PC-3 (cell line): ENCODE data around the gene GLCE. TPM values are rescaled to one million over a fixed set of nuclear protein-coding genes. Genes with fewer than 3 reads are reported as not detected.
A peak's percentile ranks its signal among the peaks of the same experiment; 100 is the strongest.

Source experiments
- ATAC-seq: fragments of 200-7000 bp; cut with Tn5 transposase; 2 replicates; pipeline ENCODE4 v1.9.1; 2020; ENCODE audit warnings: mild to moderate bottlenecking, moderate library complexity
- BruUV-seq: library from RNA; stranded (reverse); fragments of 400-500 nt; replicated peaks from 2 replicates; lab custom pipeline; 2021; lab: Mats Ljungman, UMichigan
- CTCF ChIA-PET: fragments of 300-600 bp; sonication (Branson Sonifier 250); formaldehyde crosslinking; loops from one replicate; lab custom pipeline; 2022; ENCODE audit warnings: antibody characterized with exemption; lab: Charles Lee
- POLR2A ChIA-PET: fragments of 300-600 bp; sonication (Branson Sonifier 250); formaldehyde crosslinking; loops from one replicate; lab custom pipeline; 2022; ENCODE audit warnings: antibody characterized with exemption; ENCODE audit not compliant: unreplicated experiment; lab: Charles Lee
- DNase-seq: peaks from one replicate; pipeline ENCODE4 v3.0.0-alpha.2; 2015
- H2AFZ ChIP-seq: fragments of 300-600 bp; sonication (generic); 2 replicates; pipeline ENCODE4 v1.6.0; 2016; ENCODE audit warnings: antibody characterized with exemption, low read length
- H3F3A ChIP-seq: fragments of 300-600 bp; sonication (generic); one replicate; pipeline ENCODE4 v1.6.0; 2017; ENCODE audit warnings: antibody characterized with exemption, low read length, control low read depth, mild to moderate bottlenecking; ENCODE audit not compliant: unreplicated experiment
- H3K27ac ChIP-seq: fragments of 300-600 bp; sonication (generic); 2 replicates; pipeline ENCODE4 v1.5.1; 2016; ENCODE audit warnings: mild to moderate bottlenecking, low read length
- H3K27me3 ChIP-seq: fragments of 300-600 bp; sonication (generic); 2 replicates; pipeline ENCODE4 v1.6.1; 2016; ENCODE audit warnings: low read length, mixed read lengths
- H3K36me3 ChIP-seq: fragments of 300-600 bp; sonication (generic); 2 replicates; pipeline ENCODE4 v1.6.1; 2016; ENCODE audit warnings: low read depth, mixed run types, low read length, mixed read lengths
- H3K4me1 ChIP-seq: fragments of 300-600 bp; sonication (generic); 2 replicates; pipeline ENCODE4 v1.5.1; 2016; ENCODE audit warnings: low read length; ENCODE audit not compliant: insufficient read depth
- H3K4me2 ChIP-seq: fragments of 300-600 bp; sonication (generic); 2 replicates; pipeline ENCODE4 v1.6.0; 2016; ENCODE audit warnings: low read length
- H3K4me3 ChIP-seq: fragments of 300-600 bp; sonication (generic); 2 replicates; pipeline ENCODE4 v1.5.1; 2016; ENCODE audit warnings: mild to moderate bottlenecking, low read length, mixed read lengths
- H3K79me2 ChIP-seq: fragments of 300-600 bp; sonication (generic); 2 replicates; pipeline ENCODE4 v1.6.1; 2017; ENCODE audit warnings: low read length, mixed read lengths
- H3K9ac ChIP-seq: fragments of 300-600 bp; sonication (generic); 2 replicates; pipeline ENCODE4 v1.6.0; 2016; ENCODE audit warnings: mild to moderate bottlenecking, low read length
- H3K9me2 ChIP-seq: fragments of 300-600 bp; sonication (generic); replicated peaks from 2 replicates; pipeline ENCODE4 v1.6.1; 2016; ENCODE audit warnings: mixed run types, low read length, mixed read lengths
- H3K9me3 ChIP-seq: fragments of 300-600 bp; sonication (generic); 2 replicates; pipeline ENCODE4 v1.6.1; 2016; ENCODE audit warnings: low read length, mixed read lengths
- H4K20me1 ChIP-seq: fragments of 300-600 bp; sonication (generic); 2 replicates; pipeline ENCODE4 v1.6.1; 2016; ENCODE audit warnings: low read length, mixed read lengths
- EZH2 ChIP-seq: fragments of 300-600 bp; sonication (generic); IDR thresholded peaks from one replicate; pipeline ENCODE4 v1.6.1; 2017; ENCODE audit warnings: antibody characterized with exemption, mild to moderate bottlenecking, low read length; ENCODE audit not compliant: unreplicated experiment
- EZH2phosphoT487 ChIP-seq: fragments of 300-600 bp; sonication (generic); IDR thresholded peaks from 2 replicates; pipeline ENCODE4 v1.6.1; 2018; ENCODE audit warnings: mild to moderate bottlenecking, antibody characterized with exemption, low read length, borderline replicate concordance
- intact Hi-C: fragments of 100-400 bp; cut with micrococcal nuclease; formaldehyde crosslinking; loops from 2 replicates; pipeline ENCODE4 v1.9.0; 2023
- total RNA-seq: library from RNA; depleted of rRNA; stranded (reverse); fragments of >200 nt; gene quantifications from 2 replicates; pipeline ENCODE4 v1.2.3, GENCODE V29; 2014
- TF ChIP-seq, protein P1 (sequence below): fragments of 300-600 bp; sonication (generic); conservative IDR thresholded peaks from 2 replicates; pipeline ENCODE4 v1.5.1; 2017; ENCODE audit warnings: antibody characterized with exemption, low read depth, mild to moderate bottlenecking, low read length

GLCE gene
- total RNA-seq, 1 experiment from 2014 or later = 15.4 TPM

DNA sequence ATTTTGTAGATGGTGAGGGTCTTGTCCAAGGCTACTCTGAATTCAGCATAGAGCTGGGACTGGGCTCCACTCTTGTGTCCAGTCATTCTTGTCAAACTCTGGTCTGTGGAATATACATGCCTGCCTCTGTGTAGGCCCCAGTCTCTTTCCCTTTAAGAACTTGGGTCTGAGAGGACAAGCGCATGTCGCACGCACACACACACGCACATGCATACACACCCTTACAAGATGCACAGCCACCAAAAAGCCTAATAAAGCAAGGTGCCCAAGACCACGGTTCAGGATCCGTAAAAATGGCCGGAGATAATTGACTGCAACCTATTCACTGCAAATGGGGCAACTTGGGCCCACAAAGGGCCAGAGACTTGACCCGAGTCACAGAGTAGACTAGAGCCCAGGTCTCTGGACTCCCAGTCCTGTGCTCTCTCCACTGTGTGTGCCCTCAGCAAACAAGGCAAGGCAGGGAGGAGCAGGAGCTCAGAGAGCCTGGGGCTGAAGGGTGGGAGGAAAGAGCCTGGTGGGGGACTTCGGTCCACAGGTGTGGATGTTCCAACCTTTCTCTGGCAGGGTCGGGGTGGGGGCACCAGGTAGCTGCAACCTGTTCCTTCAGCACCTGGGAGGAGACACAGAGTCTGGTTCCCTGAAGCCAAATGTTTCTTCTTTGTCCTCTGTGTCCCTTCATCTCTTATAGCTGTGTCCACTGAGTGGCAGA lies 137.4 kb downstream of the GLCE start:
- Histone ChIP-seq H3K9ac (no peak overlapping the region), H2AFZ (no peak overlapping the region; the same call in 1 of the 2 replicates), H3F3A (no peaks in the 10 kb centered on the region), H3K4me1 (peaks cover 8% of the 10 kb centered on the region; the same call in 1 of the 2 replicates), H3K79me2 (no peaks in the 10 kb centered on the region), H3K9me2 (no peaks in the 10 kb centered on the region), H4K20me1 (no peaks in the 10 kb centered on the region), H3K27me3 (no peaks in the 10 kb centered on the region), H3K4me2 (no peak overlapping the region), H3K9me3 (no peaks in the 10 kb centered on the region), H3K36me3 (no peaks in the 10 kb centered on the region), H3K27ac (no peak overlapping the region), H3K4me3 (no peak overlapping the region; the same call in 1 of the 2 replicates)
- ChIA-PET POLR2A (no interaction called here), CTCF (no interaction called here)
- no TSS peak for BruUV-seq
- ATAC-seq = no peak; the same call in 1 of the 2 replicates
- TF ChIP-seq EZH2 = no peak
- TF ChIP-seq, protein P1, sequence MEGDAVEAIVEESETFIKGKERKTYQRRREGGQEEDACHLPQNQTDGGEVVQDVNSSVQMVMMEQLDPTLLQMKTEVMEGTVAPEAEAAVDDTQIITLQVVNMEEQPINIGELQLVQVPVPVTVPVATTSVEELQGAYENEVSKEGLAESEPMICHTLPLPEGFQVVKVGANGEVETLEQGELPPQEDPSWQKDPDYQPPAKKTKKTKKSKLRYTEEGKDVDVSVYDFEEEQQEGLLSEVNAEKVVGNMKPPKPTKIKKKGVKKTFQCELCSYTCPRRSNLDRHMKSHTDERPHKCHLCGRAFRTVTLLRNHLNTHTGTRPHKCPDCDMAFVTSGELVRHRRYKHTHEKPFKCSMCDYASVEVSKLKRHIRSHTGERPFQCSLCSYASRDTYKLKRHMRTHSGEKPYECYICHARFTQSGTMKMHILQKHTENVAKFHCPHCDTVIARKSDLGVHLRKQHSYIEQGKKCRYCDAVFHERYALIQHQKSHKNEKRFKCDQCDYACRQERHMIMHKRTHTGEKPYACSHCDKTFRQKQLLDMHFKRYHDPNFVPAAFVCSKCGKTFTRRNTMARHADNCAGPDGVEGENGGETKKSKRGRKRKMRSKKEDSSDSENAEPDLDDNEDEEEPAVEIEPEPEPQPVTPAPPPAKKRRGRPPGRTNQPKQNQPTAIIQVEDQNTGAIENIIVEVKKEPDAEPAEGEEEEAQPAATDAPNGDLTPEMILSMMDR = no peak
- intact Hi-C loops = no loop called here
- no peak for DNase-seq

DNA sequence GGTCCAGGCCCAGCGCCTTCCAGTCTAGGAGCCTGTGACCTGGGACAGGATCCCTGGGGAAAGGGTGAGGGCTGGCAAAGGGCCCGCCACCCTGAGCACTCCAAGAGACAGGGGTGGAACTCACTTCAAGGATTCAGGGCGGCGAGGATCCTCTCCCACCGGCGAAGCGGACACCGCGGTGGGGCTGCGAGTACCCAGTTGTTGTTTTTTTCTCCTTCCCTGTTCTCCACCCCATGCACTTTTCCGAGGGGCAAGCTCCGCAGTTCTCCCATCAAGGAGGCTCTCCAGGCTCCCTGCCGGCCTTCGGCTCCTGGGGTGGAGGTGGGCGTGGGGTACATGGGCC lies 137.9 kb downstream of the GLCE start:
- H3K27me3 ChIP-seq = no peaks in the 10 kb centered on the region
- H3K4me1 ChIP-seq = peaks cover 9% of the 10 kb centered on the region; the same call in 1 of the 2 replicates
- peak overlapping the region; percentile 82 for H2AFZ ChIP-seq
- intact Hi-C loops = no loop called here
- TF ChIP-seq EZH2phosphoT487 (no peak), EZH2 (no peak)
- TF ChIP-seq, protein P1 = no peak
- no peaks in the 10 kb centered on the region for H3F3A ChIP-seq
- ATAC-seq = 0 out of 2 replicates have a peak, but pooled peaks have one; percentile 8
- H3K27ac ChIP-seq = no peak overlapping the region
- H3K79me2 ChIP-seq = no peaks in the 10 kb centered on the region
- H4K20me1 ChIP-seq = no peaks in the 10 kb centered on the region
- ChIA-PET CTCF (no interaction called here), POLR2A (no interaction called here)
- no peaks in the 10 kb centered on the region for H3K36me3 ChIP-seq
- no peaks in the 10 kb centered on the region for H3K9me3 ChIP-seq
- H3K9me2 ChIP-seq = no peaks in the 10 kb centered on the region
- no peak overlapping the region; the same call in 1 of the 2 replicates for H3K9ac ChIP-seq
- BruUV-seq = no TSS peak
- peak overlapping the region; percentile 78 for H3K4me3 ChIP-seq
- DNase-seq = no peak
- peak overlapping the region; percentile 93 for H3K4me2 ChIP-seq

DNA sequence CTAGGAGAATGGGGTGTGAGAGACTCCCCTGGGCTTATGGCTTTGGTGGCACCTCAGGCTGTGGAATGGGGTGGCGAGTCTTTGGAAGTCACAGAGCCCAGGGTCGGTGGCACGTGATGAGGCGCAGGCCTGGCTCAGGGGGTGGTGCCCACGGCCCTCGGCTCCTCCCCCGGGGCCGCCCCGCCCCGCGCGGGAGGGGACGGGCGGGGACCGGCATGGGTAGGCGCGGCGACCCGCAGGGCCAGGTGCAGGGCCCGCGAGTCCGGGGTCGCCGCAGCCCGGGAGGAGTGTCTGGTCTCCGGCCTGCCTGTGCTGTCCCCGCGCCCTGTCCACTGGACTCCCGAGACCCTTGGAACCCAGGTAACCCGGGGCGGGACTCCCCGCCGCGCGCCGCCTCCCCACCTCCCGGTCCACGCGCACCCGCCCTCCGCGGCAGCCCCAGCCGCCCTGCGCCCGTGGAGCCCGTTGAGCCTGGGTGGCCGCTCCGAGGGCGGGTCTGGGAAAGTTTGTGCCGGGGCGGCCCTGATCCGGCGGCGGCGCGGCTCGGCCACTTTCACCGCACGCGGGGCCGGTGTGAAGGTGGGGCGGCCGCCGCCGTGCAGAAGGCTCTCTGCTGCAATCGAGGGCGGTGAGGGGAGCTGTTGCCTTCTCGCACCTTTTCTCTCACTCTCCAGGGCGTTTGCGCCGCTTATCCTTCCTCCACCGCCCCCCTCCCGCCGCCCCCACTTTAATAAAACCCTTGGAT lies 138.4 kb downstream of the GLCE start, which contains the start of gene PAQR5:
TSS of gene PAQR5 (plus strand) at position 216 of the 745 bp plus-strand sequence. CDS start 61,169 bp downstream, outside the sequence.
- DNase-seq (peak; percentile 60), ATAC-seq (peak; percentile 89)
- POLR2A ChIA-PET = no interaction called here
- H3K4me2 ChIP-seq = peak within 1 kb of the TSS; percentile 93
- no peaks in the 10 kb centered on the region for H4K20me1 ChIP-seq
- peaks cover 14% of the 10 kb centered on the region for H3K4me1 ChIP-seq
- no peaks in the 10 kb centered on the region for H3K79me2 ChIP-seq
- no peak within 1 kb of the TSS for H3K27ac ChIP-seq
- H3K36me3 ChIP-seq = no peaks in the 10 kb centered on the region
- H3K4me3 ChIP-seq = peak within 1 kb of the TSS; percentile 78
- H3K9me3 ChIP-seq = no peaks in the 10 kb centered on the region
- TF ChIP-seq EZH2phosphoT487 = no peak
- no peak for TF ChIP-seq EZH2
- TF ChIP-seq, protein P1 = no peak
- no peaks in the 10 kb centered on the region for H3K27me3 ChIP-seq
- H2AFZ ChIP-seq = peak within 1 kb of the TSS; percentile 82
- CTCF ChIA-PET = no interaction called here
- BruUV-seq = no TSS peak
- no peaks in the 10 kb centered on the region for H3F3A ChIP-seq
- intact Hi-C loops = no loop called here
- peak within 1 kb of the TSS; percentile 63 for H3K9ac ChIP-seq
- H3K9me2 ChIP-seq = no peaks in the 10 kb centered on the region
